GM12875 (cell line): ENCODE measurements around the gene KIF25.

ENCODE experiments used
- H3K4me3 ChIP-seq: one replicate; pipeline ENCODE4 v1.5.1; 2011; ENCODE audit warnings: low read depth, low read length, control low read depth
- TF ChIP-seq, protein P1 (sequence below): IDR thresholded peaks from 2 replicates; pipeline ENCODE4 v1.5.1; 2011; ENCODE audit warnings: low read depth, mild to moderate bottlenecking, control low read depth, inconsistent platforms, low read length, moderate library complexity, borderline replicate concordance; ENCODE audit not compliant: insufficient read depth

KIF25 gene

DNA sequence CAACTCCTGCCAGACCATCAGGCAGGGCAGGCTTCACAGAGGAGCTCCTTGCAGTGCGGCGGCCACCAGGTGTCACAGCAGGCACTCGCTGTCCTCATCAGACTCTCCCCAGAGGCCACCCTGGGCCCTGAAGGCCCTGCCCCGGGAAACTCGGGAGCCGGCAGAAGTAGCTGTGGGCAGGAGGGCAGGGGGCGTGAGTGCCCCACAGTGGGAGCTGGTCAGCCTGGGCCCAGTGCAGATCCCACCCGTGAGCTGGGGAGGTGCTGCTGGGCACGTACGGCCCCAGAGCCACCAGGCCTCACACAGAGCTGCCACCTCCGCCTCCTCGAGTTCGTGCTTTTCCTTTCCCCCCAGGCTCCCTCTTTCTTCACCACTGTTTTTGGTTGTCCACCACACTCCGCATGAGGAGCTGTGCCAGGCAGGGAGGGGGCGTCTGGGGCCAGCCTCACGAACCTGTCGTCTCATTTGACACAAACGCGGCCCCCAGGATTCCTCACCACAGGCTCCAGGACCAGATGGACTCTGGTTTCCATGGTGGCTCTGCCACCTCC lies 47.7 kb downstream of the KIF25 start:
- no peak overlapping the region for H3K4me3 ChIP-seq
- TF ChIP-seq, protein P1, sequence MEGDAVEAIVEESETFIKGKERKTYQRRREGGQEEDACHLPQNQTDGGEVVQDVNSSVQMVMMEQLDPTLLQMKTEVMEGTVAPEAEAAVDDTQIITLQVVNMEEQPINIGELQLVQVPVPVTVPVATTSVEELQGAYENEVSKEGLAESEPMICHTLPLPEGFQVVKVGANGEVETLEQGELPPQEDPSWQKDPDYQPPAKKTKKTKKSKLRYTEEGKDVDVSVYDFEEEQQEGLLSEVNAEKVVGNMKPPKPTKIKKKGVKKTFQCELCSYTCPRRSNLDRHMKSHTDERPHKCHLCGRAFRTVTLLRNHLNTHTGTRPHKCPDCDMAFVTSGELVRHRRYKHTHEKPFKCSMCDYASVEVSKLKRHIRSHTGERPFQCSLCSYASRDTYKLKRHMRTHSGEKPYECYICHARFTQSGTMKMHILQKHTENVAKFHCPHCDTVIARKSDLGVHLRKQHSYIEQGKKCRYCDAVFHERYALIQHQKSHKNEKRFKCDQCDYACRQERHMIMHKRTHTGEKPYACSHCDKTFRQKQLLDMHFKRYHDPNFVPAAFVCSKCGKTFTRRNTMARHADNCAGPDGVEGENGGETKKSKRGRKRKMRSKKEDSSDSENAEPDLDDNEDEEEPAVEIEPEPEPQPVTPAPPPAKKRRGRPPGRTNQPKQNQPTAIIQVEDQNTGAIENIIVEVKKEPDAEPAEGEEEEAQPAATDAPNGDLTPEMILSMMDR: no peak

DNA sequence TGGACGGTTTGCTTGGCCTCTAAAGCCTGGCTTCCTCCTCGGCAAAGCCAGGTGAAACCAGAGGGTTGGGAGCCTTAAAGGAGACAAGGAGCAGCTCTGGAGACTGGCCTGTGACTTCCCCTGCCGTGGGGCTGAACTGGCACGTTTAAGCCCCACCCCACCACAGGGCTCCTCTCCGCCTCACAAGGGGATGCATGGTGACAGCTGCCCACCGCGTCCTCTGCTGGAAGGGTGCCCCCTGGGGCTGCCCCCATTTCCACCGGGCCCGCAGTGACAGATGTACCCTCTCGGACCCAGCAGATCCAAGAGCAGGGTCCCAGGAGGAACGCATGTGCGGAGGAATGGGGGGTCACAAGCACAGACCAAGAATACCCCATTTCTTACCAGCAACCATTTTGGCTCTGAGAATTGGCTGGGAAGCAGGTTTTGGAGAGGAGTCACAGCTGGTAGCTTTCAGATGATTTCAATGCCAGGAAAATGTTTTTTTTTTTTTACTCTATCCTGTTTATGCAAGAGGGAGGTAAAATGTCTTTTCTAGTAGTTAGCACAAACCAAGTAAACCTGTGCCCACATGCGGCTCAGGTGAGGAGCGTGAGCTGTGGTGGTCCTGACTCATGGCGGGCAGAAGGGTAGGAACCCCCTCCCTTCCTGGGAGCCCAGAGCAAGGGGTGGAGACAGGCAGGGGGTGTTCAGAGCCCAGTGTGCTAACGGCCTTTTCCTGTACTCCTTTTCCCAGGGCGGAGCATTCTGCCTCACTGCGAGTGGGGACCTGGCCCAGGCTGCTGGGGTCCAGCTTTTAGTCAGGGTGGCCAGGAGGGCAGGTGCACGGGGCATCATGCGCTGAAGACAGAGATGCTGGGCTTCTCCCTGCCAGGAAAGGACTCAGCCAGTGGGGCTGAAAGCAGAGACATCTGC lies 48.5 kb downstream of the KIF25 start:
- no peak overlapping the region for H3K4me3 ChIP-seq
- TF ChIP-seq, protein P1: no peak

DNA sequence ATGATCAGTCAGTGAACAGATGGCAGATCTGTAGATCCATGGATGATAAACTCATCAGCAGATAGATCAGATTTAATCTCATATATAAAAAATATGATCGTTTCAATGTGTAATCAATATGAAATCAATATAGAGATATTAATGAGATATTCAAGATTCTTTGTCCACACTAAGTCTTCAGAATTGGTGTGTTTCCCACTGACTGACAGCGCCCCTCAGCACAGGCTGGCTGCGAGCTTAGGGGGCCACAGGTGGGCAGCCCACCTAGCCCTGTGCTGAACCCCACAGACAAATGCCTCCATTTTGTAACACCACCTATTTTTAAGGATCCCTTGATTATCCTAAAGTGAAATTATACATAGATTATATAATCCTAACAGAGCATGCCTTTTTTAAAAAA lies 49.2 kb downstream of the KIF25 start:
- TF ChIP-seq, protein P1: no peak
- no peak overlapping the region for H3K4me3 ChIP-seq

DNA sequence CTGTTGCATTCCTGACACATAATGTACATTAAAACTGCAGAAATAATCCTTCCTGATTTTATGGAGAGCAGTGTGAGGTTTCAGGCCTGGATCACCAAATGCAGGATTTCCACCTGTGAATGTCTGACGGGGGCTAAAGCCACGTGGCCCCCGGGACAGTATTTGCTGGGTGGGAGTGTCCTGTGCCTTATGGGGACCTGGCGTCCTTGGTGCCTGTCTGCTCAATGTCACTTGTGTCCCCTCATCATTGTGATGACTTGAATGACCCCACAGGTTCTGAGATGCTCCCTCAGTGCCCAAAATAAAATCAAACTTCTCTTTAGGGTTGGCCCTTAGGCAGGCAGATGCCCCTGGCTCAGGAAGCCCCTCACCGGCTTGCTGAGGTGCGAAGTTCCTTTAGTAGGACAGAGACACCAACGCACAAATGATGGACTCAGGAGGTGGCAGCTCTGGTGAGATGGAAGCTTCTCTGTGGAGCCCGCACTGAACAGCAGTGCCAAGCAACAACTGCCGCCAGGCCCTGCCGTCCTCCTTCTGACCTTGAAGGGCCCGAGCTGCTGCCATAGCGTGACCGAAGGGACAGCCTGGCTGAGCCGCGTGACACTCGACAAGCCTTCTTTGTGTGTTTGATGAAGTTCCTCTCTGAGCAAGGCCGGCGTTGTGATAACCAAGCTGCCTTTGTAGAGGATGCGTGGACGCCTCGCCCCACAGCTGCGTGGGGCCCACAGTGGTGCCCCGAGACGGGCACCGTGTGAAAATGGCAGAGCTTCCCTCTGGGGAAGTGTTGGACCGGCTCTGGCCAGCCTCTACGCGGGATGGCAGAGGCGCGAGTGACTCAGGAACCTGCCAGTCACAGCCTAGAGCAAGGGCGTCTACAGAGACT lies 50.6 kb downstream of the KIF25 start:
- TF ChIP-seq, protein P1: no peak
- H3K4me3 ChIP-seq: no peak overlapping the region

DNA sequence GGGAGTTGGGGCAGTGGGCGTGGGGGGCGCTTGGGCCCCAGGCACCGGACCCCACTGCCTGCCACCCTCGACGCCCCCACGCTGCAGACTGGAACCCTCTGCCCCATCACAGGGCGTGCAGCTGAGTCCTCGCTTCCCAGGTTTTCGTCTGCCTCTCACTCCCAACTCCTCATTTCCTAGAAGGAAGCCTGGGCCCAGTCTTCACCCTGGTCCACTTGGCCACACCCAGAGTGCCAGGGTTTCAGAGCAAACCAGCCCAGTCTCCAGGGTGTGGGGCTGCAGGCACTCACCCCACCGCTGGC lies 51.2 kb downstream of the KIF25 start:
- TF ChIP-seq, protein P1: no peak
- no peak overlapping the region for H3K4me3 ChIP-seq

DNA sequence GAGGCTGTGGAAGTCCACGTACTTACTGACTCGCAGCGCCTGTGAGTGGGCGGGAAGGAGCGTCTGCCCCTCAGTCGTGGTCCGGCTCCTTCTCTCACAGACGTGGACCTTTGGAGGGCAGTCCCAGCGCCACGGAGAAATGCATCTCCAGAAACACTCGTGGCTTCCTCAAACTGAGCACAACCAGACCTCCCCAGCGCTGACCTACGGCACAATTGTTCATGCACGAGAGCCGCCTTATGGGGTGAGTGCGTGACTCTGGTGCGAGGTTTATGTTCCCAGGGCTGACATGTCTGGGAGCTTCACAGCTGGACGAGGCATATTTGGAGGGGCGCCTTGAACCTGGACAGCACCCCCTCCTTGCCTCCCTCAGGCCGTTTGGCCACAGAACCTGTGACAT lies 51.8 kb downstream of the KIF25 start:
- TF ChIP-seq, protein P1: no peak
- no peak overlapping the region for H3K4me3 ChIP-seq

DNA sequence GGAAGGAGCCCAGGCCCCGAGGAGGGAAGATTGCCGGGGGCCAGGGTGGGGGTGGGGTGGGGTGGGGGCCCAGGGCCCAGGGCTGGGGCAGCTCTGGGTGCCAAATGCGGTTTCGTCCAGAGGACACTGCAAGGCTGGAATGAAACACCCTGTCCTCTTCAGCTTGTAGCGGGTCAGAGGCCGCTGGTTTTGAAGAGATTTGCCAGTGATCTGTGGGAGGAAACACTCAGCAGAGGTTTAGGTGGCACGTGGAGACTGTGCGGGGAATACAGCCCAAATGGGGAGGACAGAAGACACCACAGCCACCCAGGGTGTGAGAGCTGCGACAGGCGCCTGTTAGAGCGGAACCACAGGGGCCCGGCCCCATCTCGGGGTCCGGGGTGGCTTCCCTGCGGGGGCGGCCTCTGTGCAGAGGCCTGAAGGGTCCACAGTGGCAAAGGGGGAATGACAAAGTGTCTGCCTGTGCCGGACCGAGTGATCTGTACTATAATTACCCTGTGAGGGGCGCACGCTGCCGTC lies 52.3 kb downstream of the KIF25 start:
- H3K4me3 ChIP-seq: no peak overlapping the region
- TF ChIP-seq, protein P1: no peak
